Keratinocyte (primary cell): Measurements from ENCODE around the gene FAM98A.

Source experiments
- EZH2 ChIP-seq: IDR thresholded peaks from one replicate; pipeline ENCODE4 v1.6.1; 2012; ENCODE audit warnings: inconsistent platforms, mild to moderate bottlenecking, low read length, moderate library complexity
- TF ChIP-seq, protein P1 (sequence below), 3 experiments: IDR thresholded peaks in 1 of 3; conservative IDR thresholded peaks in 1 of 3; optimal IDR thresholded peaks in 1 of 3; 2 replicates in 2 of 3; 3 replicates in 1 of 3; pipeline versions ENCODE3 to v1.5.1; 2011; ENCODE audit warnings: low read length in 3 of 3, mild to moderate bottlenecking in 3 of 3, moderate library complexity in 2 of 3, control low read depth in 1 of 3, inconsistent platforms in 1 of 3; ENCODE audit not compliant: insufficient read depth in 2 of 3; ENCODE audit errors: extremely low read depth in 1 of 3

DNA sequence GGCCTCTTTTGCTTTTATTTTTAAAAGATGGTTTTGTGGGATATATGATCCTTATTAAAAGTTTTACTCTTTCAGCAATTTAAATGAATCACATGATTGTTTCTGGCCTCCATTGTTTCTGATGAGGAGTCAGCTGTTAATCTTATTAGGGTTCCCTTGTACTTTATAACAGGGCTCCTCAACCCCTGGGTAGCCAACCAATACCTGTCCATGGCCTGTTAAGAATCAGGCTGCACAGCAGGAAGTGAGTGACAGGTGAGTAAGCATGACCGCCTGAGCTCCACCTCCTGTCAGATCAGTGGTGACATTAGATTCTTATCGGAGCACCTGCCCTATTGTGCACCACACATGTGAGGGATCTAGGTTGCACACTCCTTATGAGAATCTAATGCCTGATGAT, 45.1 kb upstream of the FAM98A start:
- TF ChIP-seq, protein P1, sequence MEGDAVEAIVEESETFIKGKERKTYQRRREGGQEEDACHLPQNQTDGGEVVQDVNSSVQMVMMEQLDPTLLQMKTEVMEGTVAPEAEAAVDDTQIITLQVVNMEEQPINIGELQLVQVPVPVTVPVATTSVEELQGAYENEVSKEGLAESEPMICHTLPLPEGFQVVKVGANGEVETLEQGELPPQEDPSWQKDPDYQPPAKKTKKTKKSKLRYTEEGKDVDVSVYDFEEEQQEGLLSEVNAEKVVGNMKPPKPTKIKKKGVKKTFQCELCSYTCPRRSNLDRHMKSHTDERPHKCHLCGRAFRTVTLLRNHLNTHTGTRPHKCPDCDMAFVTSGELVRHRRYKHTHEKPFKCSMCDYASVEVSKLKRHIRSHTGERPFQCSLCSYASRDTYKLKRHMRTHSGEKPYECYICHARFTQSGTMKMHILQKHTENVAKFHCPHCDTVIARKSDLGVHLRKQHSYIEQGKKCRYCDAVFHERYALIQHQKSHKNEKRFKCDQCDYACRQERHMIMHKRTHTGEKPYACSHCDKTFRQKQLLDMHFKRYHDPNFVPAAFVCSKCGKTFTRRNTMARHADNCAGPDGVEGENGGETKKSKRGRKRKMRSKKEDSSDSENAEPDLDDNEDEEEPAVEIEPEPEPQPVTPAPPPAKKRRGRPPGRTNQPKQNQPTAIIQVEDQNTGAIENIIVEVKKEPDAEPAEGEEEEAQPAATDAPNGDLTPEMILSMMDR (optimal IDR thresholded peaks at IDR 0.05 in 1 of 3, IDR thresholded peaks at IDR 0.05 in 1 of 3, conservative IDR thresholded peaks at IDR 0.05 in 1 of 3; ENCODE audit: extremely low read depth in 1 of 3, insufficient read depth in 2 of 3, low read length in 3 of 3): no peak
- no peak for TF ChIP-seq EZH2
